Activated T-cell treated with anti-CD3 and anti-CD28 coated beads, Interleukin-2, amount 50 U/mL, for 72 hours (primary cell): Measurements from ENCODE around the gene SEC14L1. TPM values are rescaled to one million over a fixed set of nuclear protein-coding genes. Genes with fewer than 3 reads are reported as not detected.
"Not testable (repeated sequence)": the region's sequence is repeated elsewhere in the genome, so short reads cannot be mapped to it uniquely, and the experiment has no call there.

ENCODE experiments used
- ATAC-seq, 2 donors: fragments of 150-1000 bp; cut with Tn5 transposase; replicated peaks in 1 of 2; 2 replicates each; pipeline ENCODE4 v1.10.0; 2021; ENCODE audit warnings: moderate library complexity in 2 of 2, mild to moderate bottlenecking in 1 of 2
- DNase-seq, 2 donors: peaks; one replicate each; pipeline ENCODE4 v3.0.0; 2021 to 2022; ENCODE audit warnings: mixed read lengths in 1 of 2
- H3K27ac Mint-ChIP-seq: one replicate; pipeline ENCODE4 v1.8.0; 2022; ENCODE audit warnings: mild to moderate bottlenecking, moderate library complexity, mixed read lengths
- H3K27me3 Mint-ChIP-seq: one replicate; pipeline ENCODE4 v1.8.0; 2022; ENCODE audit warnings: low read depth, mixed read lengths
- H3K36me3 Mint-ChIP-seq, 2 donors: one replicate each; pipeline ENCODE4 v1.8.0; 2022; ENCODE audit warnings: mixed read lengths in 2 of 2, mild to moderate bottlenecking in 1 of 2; ENCODE audit not compliant: insufficient read depth in 2 of 2
- H3K4me1 Mint-ChIP-seq: one replicate; pipeline ENCODE4 v1.8.0; 2022; ENCODE audit warnings: low read depth, mixed read lengths
- H3K4me3 Mint-ChIP-seq, 2 donors: one replicate each; pipeline ENCODE4 v1.8.0; 2022; ENCODE audit warnings: mild to moderate bottlenecking in 2 of 2, mixed read lengths in 2 of 2, moderate library complexity in 2 of 2
- H3K9me3 Mint-ChIP-seq, 2 donors: one replicate each; pipeline ENCODE4 v1.8.0; 2022; ENCODE audit warnings: mixed read lengths in 2 of 2
- total RNA-seq, 2 donors: library from RNA; stranded (reverse); gene quantifications; one replicate each; pipeline ENCODE4 v1.2.3, GENCODE V29; 2022

SEC14L1 gene
- total RNA-seq, 2 donors from 2014 or later, result 175 to 204 TPM

GRCh38 chr17:77137886-77138285 lies 2.9 kb upstream of the SEC14L1 start:
- Mint-ChIP-seq H3K4me3 (peak overlapping the region; percentile 50 to 65), H3K27ac (peak overlapping the region; percentile 90)

GRCh38 chr17:77140166-77140877 lies 447 bp upstream of the SEC14L1 start:
- DNase-seq (peak; percentile 97 to 100), ATAC-seq (peak; percentile 79 to 81)
- H3K9me3 Mint-ChIP-seq, result peaks cover 6 to 12% of the 10 kb centered on the region in 2 donors
- H3K27ac Mint-ChIP-seq, result peak overlapping the region; percentile 49
- H3K36me3 Mint-ChIP-seq, result peaks cover 24 to 51% of the 10 kb centered on the region in 2 donors
- H3K27me3 Mint-ChIP-seq, result no peaks in the 10 kb centered on the region
- peaks cover 68% of the 10 kb centered on the region for H3K4me1 Mint-ChIP-seq
- peak overlapping the region; percentile 46 to 73 for H3K4me3 Mint-ChIP-seq

More at GRCh38 chr17:77137886-77138285, 2.9 kb upstream of the SEC14L1 start:
- H3K4me1 Mint-ChIP-seq, result peaks cover 46% of the 10 kb centered on the region
- not testable (repeated sequence) for ATAC-seq, H3K27me3 Mint-ChIP-seq
- H3K36me3 Mint-ChIP-seq, result peaks cover 23 to 36% of the 10 kb centered on the region in 2 donors
- peaks cover 6 to 12% of the 10 kb centered on the region in 2 donors for H3K9me3 Mint-ChIP-seq
- DNase-seq, result peak; percentile 60 to 65

GRCh38 chr17:77141846-77142449 lies 1.2 kb downstream of the SEC14L1 start:
- H3K27me3 Mint-ChIP-seq, result no peaks in the 10 kb centered on the region
- peaks cover 84% of the 10 kb centered on the region for H3K4me1 Mint-ChIP-seq

GRCh38 chr17:77142689-77143088 lies 1.9 kb downstream of the SEC14L1 start:
- Mint-ChIP-seq H3K27ac (peak overlapping the region; percentile 22), H3K4me3 (peak overlapping the region; percentile 88 to 95), H3K36me3 (peaks cover 25 to 48% of the 10 kb centered on the region in 2 donors), H3K27me3 (no peaks in the 10 kb centered on the region), H3K4me1 (peaks cover 84% of the 10 kb centered on the region), H3K9me3 (peaks cover 3% of the 10 kb centered on the region in 2 donors)
- ATAC-seq (no peak), DNase-seq (no peak)

More at GRCh38 chr17:77141846-77142449, 1.2 kb downstream of the SEC14L1 start:
- DNase-seq, result no peak
- peaks cover 24 to 49% of the 10 kb centered on the region in 2 donors for H3K36me3 Mint-ChIP-seq
- H3K4me3 Mint-ChIP-seq, result peak overlapping the region; percentile 88 to 95
- ATAC-seq, result no peak
- H3K27ac Mint-ChIP-seq, result peak overlapping the region; percentile 96
- H3K9me3 Mint-ChIP-seq, result peaks cover 6% of the 10 kb centered on the region in 2 donors

GRCh38 chr17:77143306-77143705 lies 2.5 kb downstream of the SEC14L1 start:
- Mint-ChIP-seq H3K27me3 (no peaks in the 10 kb centered on the region), H3K27ac (peak overlapping the region; percentile 87), H3K4me1 (peaks cover 81% of the 10 kb centered on the region), H3K9me3 (no peaks in the 10 kb centered on the region), H3K36me3 (peaks cover 20 to 45% of the 10 kb centered on the region in 2 donors), H3K4me3 (peak overlapping the region; percentile 31 to 83)
- no peak for DNase-seq
- ATAC-seq, result no peak

- H3K4me1 Mint-ChIP-seq, result peaks cover 72% of the 10 kb centered on the region
- peak overlapping the region; percentile 17 to 83 for H3K4me3 Mint-ChIP-seq
- no peak overlapping the region for H3K27ac Mint-ChIP-seq
- H3K9me3 Mint-ChIP-seq, result no peaks in the 10 kb centered on the region
- no peaks in the 10 kb centered on the region for H3K27me3 Mint-ChIP-seq
- DNase-seq (no peak), ATAC-seq (no peak)
- peaks cover 24 to 51% of the 10 kb centered on the region in 2 donors for H3K36me3 Mint-ChIP-seq
Measured at GRCh38 chr17:77144227-77144626, 3.5 kb downstream of the SEC14L1 start.

GRCh38 chr17:77145224-77145611 lies 4.4 kb downstream of the SEC14L1 start:
- DNase-seq, result no peak
- H3K9me3 Mint-ChIP-seq, result no peaks in the 10 kb centered on the region
- peak overlapping the region; percentile 24 for H3K27ac Mint-ChIP-seq
- ATAC-seq, result no peak
- peaks cover 68% of the 10 kb centered on the region for H3K4me1 Mint-ChIP-seq
- H3K27me3 Mint-ChIP-seq, result no peaks in the 10 kb centered on the region
- H3K4me3 Mint-ChIP-seq, result peak overlapping the region; percentile 66 to 76
- peaks cover 22 to 49% of the 10 kb centered on the region in 2 donors for H3K36me3 Mint-ChIP-seq

- ATAC-seq, result peak; percentile 4 to 31
- peak overlapping the region; percentile 66 to 76 for H3K4me3 Mint-ChIP-seq
- no peaks in the 10 kb centered on the region for H3K9me3 Mint-ChIP-seq
Measured at GRCh38 chr17:77145612-77146245, 5.0 kb downstream of the SEC14L1 start.

GRCh38 chr17:77146246-77146632 lies 5.5 kb downstream of the SEC14L1 start:
- ATAC-seq (peak in 1 of 2 donors; percentile 6), DNase-seq (no peak)
- H3K36me3 Mint-ChIP-seq, result peaks cover 24 to 56% of the 10 kb centered on the region in 2 donors
- no peaks in the 10 kb centered on the region for H3K27me3 Mint-ChIP-seq
- H3K9me3 Mint-ChIP-seq, result no peaks in the 10 kb centered on the region
- H3K4me3 Mint-ChIP-seq, result peak overlapping the region; percentile 66 to 76
- no peak overlapping the region for H3K27ac Mint-ChIP-seq
- peaks cover 77% of the 10 kb centered on the region for H3K4me1 Mint-ChIP-seq

More at GRCh38 chr17:77145612-77146245, 5.0 kb downstream of the SEC14L1 start:
- peaks cover 23 to 52% of the 10 kb centered on the region in 2 donors for H3K36me3 Mint-ChIP-seq
- H3K27ac Mint-ChIP-seq, result peak overlapping the region; percentile 20
- H3K27me3 Mint-ChIP-seq, result no peaks in the 10 kb centered on the region
- peaks cover 73% of the 10 kb centered on the region for H3K4me1 Mint-ChIP-seq
- DNase-seq, result no peak

- DNase-seq (no peak), ATAC-seq (no peak)
- H3K27ac Mint-ChIP-seq, result peak overlapping the region; percentile 79
- H3K9me3 Mint-ChIP-seq, result no peaks in the 10 kb centered on the region
- H3K4me3 Mint-ChIP-seq, result peak overlapping the region; percentile 55 to 59
- H3K36me3 Mint-ChIP-seq, result peaks cover 21 to 53% of the 10 kb centered on the region in 2 donors
- peaks cover 73% of the 10 kb centered on the region for H3K4me1 Mint-ChIP-seq
- H3K27me3 Mint-ChIP-seq, result no peaks in the 10 kb centered on the region
Measured at GRCh38 chr17:77146882-77147281, 6.1 kb downstream of the SEC14L1 start.

GRCh38 chr17:77147357-77147801 lies 6.6 kb downstream of the SEC14L1 start:
- Mint-ChIP-seq H3K9me3 (no peaks in the 10 kb centered on the region), H3K36me3 (peaks cover 21 to 50% of the 10 kb centered on the region in 2 donors), H3K4me3 (peak overlapping the region; percentile 55 to 59), H3K4me1 (peaks cover 68% of the 10 kb centered on the region), H3K27me3 (no peaks in the 10 kb centered on the region), H3K27ac (peak overlapping the region; percentile 79)
- peak in 1 of 2 donors; percentile 55 for ATAC-seq
- no peak for DNase-seq

GRCh38 chr17:77148077-77148939 lies 7.5 kb downstream of the SEC14L1 start:
- no peak for ATAC-seq
- DNase-seq, result no peak
- H3K27me3 Mint-ChIP-seq, result no peaks in the 10 kb centered on the region
- H3K27ac Mint-ChIP-seq, result no peak overlapping the region
- peaks cover 61% of the 10 kb centered on the region for H3K4me1 Mint-ChIP-seq
- no peaks in the 10 kb centered on the region for H3K9me3 Mint-ChIP-seq
- peaks cover 20 to 44% of the 10 kb centered on the region in 2 donors for H3K36me3 Mint-ChIP-seq
- H3K4me3 Mint-ChIP-seq, result peak overlapping the region in 1 of 2 donors; percentile 15
